Mesendoderm (in vitro differentiated cells): ENCODE results near the gene STK17A.
A peak's percentile ranks its signal among the peaks of the same experiment; 100 is the strongest.

ENCODE experiments used
- DNase-seq: peaks from one replicate; pipeline ENCODE4 v3.0.0; 2013
- H2AK5ac ChIP-seq: 2 replicates; pipeline ENCODE4 v1.6.1; 2013; ENCODE audit warnings: low read length, inconsistent platforms
- H2BK120ac ChIP-seq: 2 replicates; pipeline ENCODE4 v1.6.1; 2013; ENCODE audit warnings: low read depth, mild to moderate bottlenecking, low read length, moderate library complexity, mixed read lengths
- H2BK15ac ChIP-seq: replicated peaks from 2 replicates; pipeline ENCODE4 v1.6.1; 2013; ENCODE audit warnings: low read depth, mild to moderate bottlenecking, moderate library complexity
- H2BK5ac ChIP-seq: 2 replicates; pipeline ENCODE4 v1.6.1; 2013; ENCODE audit warnings: low read length, inconsistent platforms
- H3K18ac ChIP-seq: 2 replicates; pipeline ENCODE4 v1.6.1; 2013; ENCODE audit warnings: mild to moderate bottlenecking, low read length, mixed read lengths
- H3K23ac ChIP-seq: one replicate; pipeline ENCODE4 v1.6.1; 2013; ENCODE audit warnings: low read length
- H3K27ac ChIP-seq: 2 replicates; pipeline ENCODE4 v1.5.1; 2013; ENCODE audit warnings: low read depth, mild to moderate bottlenecking, inconsistent platforms, low read length, moderate library complexity
- H3K27me3 ChIP-seq: 2 replicates; pipeline ENCODE4 v1.6.1; 2013; ENCODE audit warnings: low read length, control low read depth, mild to moderate bottlenecking, inconsistent platforms; ENCODE audit not compliant: insufficient read depth, poor library complexity
- H3K36me3 ChIP-seq: 2 replicates; pipeline ENCODE4 v1.6.1; 2013; ENCODE audit warnings: low read length, inconsistent platforms; ENCODE audit not compliant: control insufficient read depth, insufficient read depth
- H3K4ac ChIP-seq: one replicate; pipeline ENCODE4 v1.6.1; 2013; ENCODE audit warnings: low read depth, mild to moderate bottlenecking, low read length, moderate library complexity
- H3K4me1 ChIP-seq: 2 replicates; pipeline ENCODE4 v1.6.1; 2013; ENCODE audit warnings: low read depth, low read length, inconsistent platforms; ENCODE audit not compliant: control insufficient read depth
- H3K4me2 ChIP-seq: 2 replicates; pipeline ENCODE4 v1.6.1; 2013; ENCODE audit warnings: low read length
- H3K4me3 ChIP-seq: 2 replicates; pipeline ENCODE4 v1.5.1; 2013; ENCODE audit warnings: mild to moderate bottlenecking, low read length
- H3K56ac ChIP-seq: one replicate; pipeline ENCODE4 v1.6.1; 2013; ENCODE audit warnings: low read length
- H3K79me1 ChIP-seq: 2 replicates; pipeline ENCODE4 v1.6.1; 2013; ENCODE audit warnings: low read length, inconsistent platforms
- H3K79me2 ChIP-seq: 2 replicates; pipeline ENCODE4 v1.6.1; 2013; ENCODE audit warnings: mild to moderate bottlenecking, low read length; ENCODE audit not compliant: control insufficient read depth, insufficient read depth
- H3K9ac ChIP-seq: 2 replicates; pipeline ENCODE4 v1.6.1; 2013; ENCODE audit warnings: low read length, inconsistent platforms
- H4K5ac ChIP-seq: one replicate; pipeline ENCODE4 v1.6.1; 2013; ENCODE audit warnings: low read length
- H4K8ac ChIP-seq: one replicate; pipeline ENCODE4 v1.6.1; 2013; ENCODE audit warnings: low read depth, mild to moderate bottlenecking, control low read depth, low read length, moderate library complexity
- WGBS: extraction: QIAGEN DNeasy Blood & Tissue Kit; methylation state at CpG from one replicate; pipeline ENCODE4 v1.1.7; 2013; ENCODE audit warnings: low lambda C conversion rate, missing lambda C conversion rate; ENCODE audit not compliant: insufficient coverage; ENCODE audit errors: extremely low coverage; 5-methylcytosine and 5-hydroxymethylcytosine counted together

The STK17A gene

DNA sequence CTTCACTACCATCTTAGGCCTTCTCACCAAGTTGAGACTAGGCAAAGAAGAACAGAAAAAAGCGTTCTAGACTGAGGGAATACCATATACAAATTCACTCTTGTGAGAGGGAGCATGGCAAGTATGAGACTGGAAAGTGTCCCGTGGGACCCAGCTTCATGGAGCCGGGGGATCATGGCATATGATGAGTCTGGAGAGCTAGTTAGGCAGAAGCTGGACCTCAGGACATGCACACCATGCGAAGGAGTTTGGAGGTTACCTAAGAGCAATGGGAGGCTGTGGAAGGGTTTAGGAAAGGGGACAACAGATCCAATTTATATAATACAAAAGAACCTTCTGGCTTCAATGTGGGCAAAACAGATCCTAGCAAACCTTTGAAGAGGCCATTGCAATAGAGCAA is 34.1 kb downstream of the STK17A start:
- Histone ChIP-seq H2AK5ac (no peak overlapping the region), H3K79me2 (no peaks in the 10 kb centered on the region), H3K4me1 (peaks cover 1% of the 10 kb centered on the region), H4K8ac (no peak overlapping the region), H3K56ac (no peak overlapping the region), H3K4ac (no peak overlapping the region), H3K36me3 (no peaks in the 10 kb centered on the region), H3K4me3 (no peak overlapping the region), H2BK15ac (no peak overlapping the region), H3K23ac (no peak overlapping the region), H2BK120ac (no peak overlapping the region), H3K9ac (no peak overlapping the region), H3K18ac (no peak overlapping the region), H3K27me3 (no peaks in the 10 kb centered on the region), H3K79me1 (peaks cover 4% of the 10 kb centered on the region), H3K27ac (no peak overlapping the region), H3K4me2 (no peak overlapping the region), H4K5ac (no peak overlapping the region), H2BK5ac (no peak overlapping the region)
- WGBS: no CpG with 5 or more reads among the region's 4 CpGs
- DNase-seq: no peak

DNA sequence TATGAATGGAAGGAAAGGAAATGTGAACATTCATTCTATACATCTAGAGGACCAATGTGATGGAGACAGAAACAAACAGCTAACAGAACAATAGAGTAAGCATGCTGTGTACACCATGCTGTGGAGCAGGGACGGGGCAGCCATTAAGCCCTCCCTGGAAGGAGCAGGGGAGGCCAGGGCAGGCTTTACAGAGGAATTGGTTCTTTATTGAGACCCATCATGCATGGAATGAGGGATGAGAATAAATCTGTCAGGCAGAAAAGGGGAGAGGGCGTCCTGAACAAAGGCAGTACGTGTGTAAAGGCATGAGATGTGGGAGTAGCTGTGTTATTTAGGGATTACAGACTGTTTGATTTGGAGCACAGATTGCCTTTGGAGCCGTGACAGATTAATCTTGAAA is 35.2 kb downstream of the STK17A start:
- no CpG with 5 or more reads among the region's 4 CpGs for WGBS

DNA sequence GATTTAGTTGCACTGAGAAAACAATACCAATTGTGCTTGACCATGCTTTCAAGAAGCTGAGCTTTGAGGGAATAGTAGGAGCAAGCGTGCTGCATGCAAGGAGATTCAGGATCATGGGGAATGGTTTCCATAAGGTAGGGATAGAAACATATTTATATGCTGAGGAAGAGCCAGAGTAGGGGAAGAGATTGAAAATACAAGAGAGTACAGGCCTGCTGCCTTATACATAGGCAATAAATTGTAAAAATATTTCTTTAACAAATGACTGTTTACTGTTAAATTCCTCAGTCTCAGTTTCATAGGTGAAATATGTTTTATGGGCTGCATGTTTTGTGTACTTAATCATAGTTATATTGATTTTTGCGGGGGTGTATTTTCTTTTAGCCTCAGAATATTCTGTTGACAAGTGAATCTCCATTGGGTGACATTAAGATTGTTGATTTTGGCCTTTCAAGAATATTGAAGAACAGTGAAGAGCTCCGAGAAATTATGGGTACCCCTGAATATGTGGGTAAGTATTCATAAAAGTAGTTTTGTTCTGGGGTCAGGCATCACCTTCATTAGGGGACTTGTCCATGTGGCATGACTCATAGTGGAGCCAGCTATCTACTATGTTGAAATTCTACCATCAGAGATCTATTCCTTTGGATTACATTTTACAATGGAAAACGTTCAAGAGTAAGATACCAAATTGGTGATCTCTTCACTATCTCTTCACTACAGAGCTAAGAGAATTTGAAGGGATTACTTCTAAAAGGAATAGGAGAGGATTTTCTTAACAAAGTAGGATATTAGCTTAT is 36.5 kb downstream of the STK17A start:
- Histone ChIP-seq H2BK15ac (no peak overlapping the region), H3K4me3 (no peak overlapping the region), H3K27ac (no peak overlapping the region), H3K4ac (no peak overlapping the region), H3K79me1 (peaks cover 2% of the 10 kb centered on the region), H3K27me3 (no peaks in the 10 kb centered on the region), H3K36me3 (peaks cover under 1% of the 10 kb centered on the region), H4K8ac (no peak overlapping the region), H2BK120ac (no peak overlapping the region), H3K18ac (no peak overlapping the region), H3K23ac (no peak overlapping the region), H3K4me2 (no peak overlapping the region), H2BK5ac (no peak overlapping the region), H3K9ac (no peak overlapping the region), H4K5ac (no peak overlapping the region), H3K4me1 (peaks cover 1% of the 10 kb centered on the region), H2AK5ac (no peak overlapping the region), H3K56ac (no peak overlapping the region), H3K79me2 (no peaks in the 10 kb centered on the region)
- no CpG with 5 or more reads among the region's 4 CpGs for WGBS
- DNase-seq: peak; percentile 56

More for the DNA sequence above, 35.2 kb downstream of the STK17A start:
- Histone ChIP-seq H2BK5ac (no peak overlapping the region), H3K23ac (no peak overlapping the region), H3K36me3 (no peaks in the 10 kb centered on the region), H3K4me3 (no peak overlapping the region), H3K9ac (no peak overlapping the region), H3K4me2 (no peak overlapping the region), H3K79me1 (peaks cover 2% of the 10 kb centered on the region), H3K56ac (no peak overlapping the region), H2AK5ac (no peak overlapping the region), H2BK15ac (no peak overlapping the region), H3K27ac (no peak overlapping the region), H3K4me1 (peaks cover 1% of the 10 kb centered on the region), H2BK120ac (no peak overlapping the region), H3K79me2 (no peaks in the 10 kb centered on the region), H3K4ac (no peak overlapping the region), H4K8ac (no peak overlapping the region), H3K27me3 (no peaks in the 10 kb centered on the region), H3K18ac (no peak overlapping the region), H4K5ac (no peak overlapping the region)
- no peak for DNase-seq

DNA sequence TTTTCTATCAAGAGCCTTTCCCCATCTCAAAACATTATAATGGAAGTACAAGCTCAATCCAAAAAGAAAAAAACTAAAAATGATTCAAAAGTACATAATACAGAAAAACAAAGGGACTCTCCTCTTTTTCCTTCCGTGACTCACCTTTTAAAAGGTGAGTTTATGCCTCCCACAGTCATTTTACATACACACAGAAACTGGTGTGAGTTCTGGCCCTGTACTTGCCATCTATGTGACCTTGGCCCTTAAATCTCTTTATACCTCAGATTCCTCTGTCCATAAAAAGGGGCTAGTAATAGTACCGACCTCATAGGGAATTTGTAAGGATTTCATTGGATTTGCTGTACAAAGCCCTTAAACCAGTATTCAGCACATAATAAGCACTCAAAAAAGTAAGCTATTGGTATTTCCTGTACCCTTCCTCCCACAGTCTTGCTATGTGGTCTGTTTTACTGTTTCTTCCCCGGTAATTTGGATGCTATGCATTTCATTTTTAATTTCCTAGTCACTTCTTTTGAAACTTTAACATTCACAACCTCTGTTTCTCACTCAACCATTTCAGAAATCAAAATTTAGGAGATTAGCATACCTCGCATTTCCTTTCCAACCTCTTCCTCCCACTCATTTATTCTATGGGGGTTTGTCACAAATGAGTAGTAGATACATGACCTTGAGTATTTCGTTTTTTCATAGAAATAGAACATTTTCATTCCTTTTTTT is 39.0 kb downstream of the STK17A start:
- Histone ChIP-seq H3K4me1 (peaks cover 1% of the 10 kb centered on the region), H3K4ac (no peak overlapping the region), H3K4me3 (no peak overlapping the region), H2BK120ac (no peak overlapping the region), H3K27me3 (no peaks in the 10 kb centered on the region), H3K36me3 (peaks cover 2% of the 10 kb centered on the region), H3K79me1 (peaks cover 2% of the 10 kb centered on the region), H2BK15ac (no peak overlapping the region), H2AK5ac (no peak overlapping the region), H3K9ac (no peak overlapping the region), H3K79me2 (no peaks in the 10 kb centered on the region), H3K56ac (no peak overlapping the region), H2BK5ac (no peak overlapping the region), H4K5ac (no peak overlapping the region), H3K23ac (no peak overlapping the region), H3K27ac (no peak overlapping the region), H3K18ac (no peak overlapping the region), H4K8ac (no peak overlapping the region), H3K4me2 (no peak overlapping the region)
- WGBS: no CpG with 5 or more reads among the region's 5 CpGs
- DNase-seq: no peak

DNA sequence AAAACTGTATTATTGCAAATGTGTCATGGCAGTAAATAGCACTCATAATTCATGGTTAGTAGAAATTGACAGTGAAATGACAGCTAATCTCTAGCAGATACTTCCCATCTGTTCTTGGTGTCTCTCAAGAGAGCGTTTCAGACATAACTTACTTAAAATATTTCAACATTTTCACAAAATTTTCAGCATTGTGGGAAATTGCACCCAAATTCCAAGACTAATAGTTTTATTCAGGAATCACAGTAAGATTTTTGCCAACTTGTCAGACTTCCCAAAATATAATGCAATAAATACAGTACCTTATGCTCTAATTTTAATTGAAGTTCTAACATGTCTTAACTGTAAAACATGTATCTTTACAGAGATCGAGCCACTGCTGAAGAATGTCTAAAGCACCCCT is 41.2 kb downstream of the STK17A start:
- Histone ChIP-seq H3K56ac (no peak overlapping the region), H3K4me2 (no peak overlapping the region), H2BK15ac (no peak overlapping the region), H3K79me1 (no peaks in the 10 kb centered on the region), H4K8ac (no peak overlapping the region), H2BK5ac (no peak overlapping the region), H3K27me3 (no peaks in the 10 kb centered on the region), H3K27ac (no peak overlapping the region), H3K9ac (no peak overlapping the region), H4K5ac (no peak overlapping the region), H3K18ac (no peak overlapping the region), H2AK5ac (no peak overlapping the region), H3K4me1 (no peaks in the 10 kb centered on the region), H3K36me3 (peaks cover 2% of the 10 kb centered on the region), H3K4ac (no peak overlapping the region), H3K23ac (no peak overlapping the region), H3K79me2 (no peaks in the 10 kb centered on the region), H3K4me3 (no peak overlapping the region), H2BK120ac (no peak overlapping the region)
- WGBS: no CpG with 5 or more reads among the region's 2 CpGs
- DNase-seq: no peak
